Liver (tissue), 9 donors: ENCODE measurements around the gene PTBP3. TPM values are rescaled to one million over a fixed set of nuclear protein-coding genes. Genes with fewer than 3 reads are reported as not detected.

Experiments used
- DNase-seq: peaks from one replicate; pipeline ENCODE4 v3.0.0-alpha.2; 2017; ENCODE audit warnings: low spot score
- H3K27ac ChIP-seq, 2 donors: one replicate each; pipeline ENCODE4 v1.7.0; 2013; ENCODE audit warnings: inconsistent platforms in 2 of 2, low read length in 2 of 2, control low read depth in 1 of 2, low read depth in 1 of 2, mild to moderate bottlenecking in 1 of 2
- H3K27me3 ChIP-seq, 4 donors: one replicate each; pipeline versions ENCODE4 v1.6.1 to v1.7.0; 2013; ENCODE audit warnings: low read length in 3 of 4, inconsistent platforms in 1 of 4, mild to moderate bottlenecking in 1 of 4, moderate library complexity in 1 of 4; ENCODE audit not compliant: control insufficient read depth in 4 of 4, insufficient read depth in 4 of 4
- H3K36me3 ChIP-seq, 4 donors: one replicate each; pipeline versions ENCODE4 v1.6.1 to v1.7.0; 2013; ENCODE audit warnings: low read length in 3 of 4, mild to moderate bottlenecking in 3 of 4, low read depth in 1 of 4, moderate library complexity in 1 of 4; ENCODE audit not compliant: control insufficient read depth in 4 of 4, insufficient read depth in 3 of 4
- H3K4me1 ChIP-seq, 4 donors: one replicate each; pipeline versions ENCODE4 v1.6.1 to v1.7.0; 2013; ENCODE audit warnings: low read length in 3 of 4, mild to moderate bottlenecking in 3 of 4, moderate library complexity in 1 of 4; ENCODE audit not compliant: control insufficient read depth in 4 of 4, insufficient read depth in 4 of 4
- H3K4me3 ChIP-seq, 3 donors: one replicate each; pipeline versions ENCODE4 v1.6.1 to v1.7.0; 2013; ENCODE audit warnings: low read length in 3 of 3, control low read depth in 1 of 3, low read depth in 1 of 3, mild to moderate bottlenecking in 1 of 3
- H3K9ac ChIP-seq, 2 donors: one replicate each; pipeline ENCODE4 v1.7.0; 2013; ENCODE audit warnings: low read length in 2 of 2, mild to moderate bottlenecking in 2 of 2, moderate library complexity in 2 of 2, control low read depth in 1 of 2, low read depth in 1 of 2
- H3K9me3 ChIP-seq, 4 donors: one replicate each; pipeline versions ENCODE4 v1.6.1 to v1.7.0; 2013; ENCODE audit warnings: low read length in 3 of 4; ENCODE audit not compliant: control insufficient read depth in 4 of 4
- ATF3 ChIP-seq: IDR thresholded peaks from 2 replicates; pipeline ENCODE4 v1.6.1; 2016; ENCODE audit warnings: antibody characterized with exemption
- CTCF ChIP-seq: fragments of 150-350 bp; IDR thresholded peaks from 2 replicates; pipeline ENCODE4 v1.5.1; 2017; ENCODE audit warnings: improper control_type of control experiment, low read depth, low read length; ENCODE audit not compliant: missing input control
- EGR1 ChIP-seq, 2 donors: IDR thresholded peaks; 2 replicates each; pipeline ENCODE4 v1.6.1; 2016 to 2018; ENCODE audit warnings: antibody characterized with exemption in 2 of 2, low read depth in 2 of 2
- FOXA1 ChIP-seq: IDR thresholded peaks from 2 replicates; pipeline ENCODE4 v1.6.1; 2016; ENCODE audit warnings: antibody characterized with exemption
- FOXA2 ChIP-seq: IDR thresholded peaks from 2 replicates; pipeline ENCODE4 v1.6.1; 2016; ENCODE audit warnings: antibody characterized with exemption
- GABPA ChIP-seq, 2 donors: IDR thresholded peaks in 1 of 2; conservative IDR thresholded peaks in 1 of 2; 2 replicates each; pipeline ENCODE4 v1.6.1; 2016; ENCODE audit warnings: antibody characterized with exemption in 2 of 2, mild to moderate bottlenecking in 1 of 2, moderate library complexity in 1 of 2
- HNF4A ChIP-seq, 2 donors: conservative IDR thresholded peaks; 2 replicates each; pipeline ENCODE4 v1.6.1; 2016; ENCODE audit warnings: antibody characterized with exemption in 2 of 2, mild to moderate bottlenecking in 2 of 2
- HNF4G ChIP-seq: IDR thresholded peaks from 2 replicates; pipeline ENCODE4 v1.6.1; 2016; ENCODE audit warnings: antibody characterized with exemption
- JUND ChIP-seq, 2 donors: IDR thresholded peaks; 2 replicates each; pipeline ENCODE4 v1.6.1; 2016; ENCODE audit warnings: antibody characterized with exemption in 2 of 2
- MAX ChIP-seq: IDR thresholded peaks from 2 replicates; pipeline ENCODE4 v1.6.1; 2016; ENCODE audit warnings: antibody characterized with exemption
- REST ChIP-seq: IDR thresholded peaks from 2 replicates; pipeline ENCODE4 v1.6.1; 2016; ENCODE audit warnings: antibody characterized with exemption, mild to moderate bottlenecking
- RXRA ChIP-seq, 2 donors: IDR thresholded peaks; 2 replicates each; pipeline ENCODE4 v1.6.1; 2017 to 2018; ENCODE audit warnings: antibody characterized with exemption in 2 of 2, mild to moderate bottlenecking in 1 of 2
- SP1 ChIP-seq: IDR thresholded peaks from 2 replicates; pipeline ENCODE4 v1.6.1; 2018; ENCODE audit warnings: antibody characterized with exemption, mild to moderate bottlenecking
- YY1 ChIP-seq: IDR thresholded peaks from 2 replicates; pipeline ENCODE4 v1.6.1; 2016; ENCODE audit warnings: antibody characterized with exemption, mild to moderate bottlenecking
- WGBS: extraction: QIAGEN DNeasy Blood & Tissue Kit; methylation state at CpG from one replicate; pipeline ENCODE4 v1.1.7; 2013; 5-methylcytosine and 5-hydroxymethylcytosine counted together
- polyA plus RNA-seq, 2 donors: library from polyadenylated mRNA; stranded (reverse) in 1 of 2; unstranded in 1 of 2; fragments of 200-250 nt in 1 of 2; fragments of >200 nt in 1 of 2; fragmentation: Nextera tagmentation in 1 of 2; extraction: Ambion mirVana in 1 of 2; gene quantifications; one replicate each; pipeline versions ENCODE4 v1.2.1 to v1.2.3, GENCODE V29; 2013 to 2015
- total RNA-seq, 2 donors: library from RNA; depleted of rRNA; stranded (reverse); fragments of >200 nt; gene quantifications; one replicate each; pipeline ENCODE4 v1.2.3, GENCODE V29; 2014
- donor health status: healthy.
- donor health status: healthy.
- donor health status: healthy.
- donor health status: healthy.
- donor health status: healthy.

Gene PTBP3
- total and polyA plus RNA-seq, 4 donors, result 4.3 to 34.1 (median 9.2) TPM

GRCh38 chr9:112280904-112281303 lies 52.5 kb downstream of the PTBP3 start:
- H3K4me1 ChIP-seq, result peaks cover 0 to 3% (median 0%) of the 10 kb centered on the region in 4 donors
- no peak for TF ChIP-seq EGR1 (IDR thresholded peaks at IDR 0.05; ENCODE audit: low read depth in 2 of 2)
- TF ChIP-seq REST, result no peak
- TF ChIP-seq CTCF, result no peak
- TF ChIP-seq RXRA (IDR thresholded peaks at IDR 0.05), result no peak
- TF ChIP-seq HNF4A (conservative IDR thresholded peaks at IDR 0.05), result no peak
- no peak for TF ChIP-seq MAX
- TF ChIP-seq JUND (IDR thresholded peaks at IDR 0.05), result no peak
- no peak for TF ChIP-seq YY1
- no peak for TF ChIP-seq FOXA1
- TF ChIP-seq HNF4G, result no peak
- 99% methylated on average over 2 of the region's 2 CpGs for WGBS

GRCh38 chr9:112279501-112279900 lies 53.9 kb downstream of the PTBP3 start:
- H3K4me1 ChIP-seq, result peaks cover 0 to 3% (median 0%) of the 10 kb centered on the region in 4 donors
- DNase-seq, result no peak
- no peaks in the 10 kb centered on the region for H3K36me3 ChIP-seq
- TF ChIP-seq GABPA (IDR thresholded peaks at IDR 0.05 in 1 of 2, conservative IDR thresholded peaks at IDR 0.05 in 1 of 2), result no peak
- TF ChIP-seq CTCF, result no peak
- no peak for TF ChIP-seq YY1
- no peak for TF ChIP-seq FOXA2
- TF ChIP-seq ATF3, result no peak
- TF ChIP-seq RXRA (IDR thresholded peaks at IDR 0.05), result no peak
- no peak for TF ChIP-seq SP1
- no peak for TF ChIP-seq MAX
- no peak for TF ChIP-seq FOXA1
- no peak for TF ChIP-seq HNF4G
- no peak overlapping the region for H3K9ac ChIP-seq
- H3K27me3 ChIP-seq, result no peaks in the 10 kb centered on the region
- H3K9me3 ChIP-seq, result peaks cover 0 to 4% (median 1%) of the 10 kb centered on the region in 4 donors
- H3K4me3 ChIP-seq, result no peak overlapping the region
- no peak overlapping the region for H3K27ac ChIP-seq

More at GRCh38 chr9:112280904-112281303, 52.5 kb downstream of the PTBP3 start:
- no peak for DNase-seq
- Histone ChIP-seq H3K9ac (no peak overlapping the region), H3K9me3 (peaks cover 0 to 4% (median 1%) of the 10 kb centered on the region in 4 donors), H3K4me3 (no peak overlapping the region), H3K27me3 (no peaks in the 10 kb centered on the region), H3K36me3 (no peaks in the 10 kb centered on the region), H3K27ac (no peak overlapping the region)
